Cerebellar nuclear complex (tissue), 1 donor: ENCODE results near the gene RAPSN.

ENCODE experiments used
- DNase-seq, 2 experiments: peaks; one replicate each; lab custom pipeline; 2025; lab: John Stamatoyannopoulos, UW

Gene RAPSN

DNA sequence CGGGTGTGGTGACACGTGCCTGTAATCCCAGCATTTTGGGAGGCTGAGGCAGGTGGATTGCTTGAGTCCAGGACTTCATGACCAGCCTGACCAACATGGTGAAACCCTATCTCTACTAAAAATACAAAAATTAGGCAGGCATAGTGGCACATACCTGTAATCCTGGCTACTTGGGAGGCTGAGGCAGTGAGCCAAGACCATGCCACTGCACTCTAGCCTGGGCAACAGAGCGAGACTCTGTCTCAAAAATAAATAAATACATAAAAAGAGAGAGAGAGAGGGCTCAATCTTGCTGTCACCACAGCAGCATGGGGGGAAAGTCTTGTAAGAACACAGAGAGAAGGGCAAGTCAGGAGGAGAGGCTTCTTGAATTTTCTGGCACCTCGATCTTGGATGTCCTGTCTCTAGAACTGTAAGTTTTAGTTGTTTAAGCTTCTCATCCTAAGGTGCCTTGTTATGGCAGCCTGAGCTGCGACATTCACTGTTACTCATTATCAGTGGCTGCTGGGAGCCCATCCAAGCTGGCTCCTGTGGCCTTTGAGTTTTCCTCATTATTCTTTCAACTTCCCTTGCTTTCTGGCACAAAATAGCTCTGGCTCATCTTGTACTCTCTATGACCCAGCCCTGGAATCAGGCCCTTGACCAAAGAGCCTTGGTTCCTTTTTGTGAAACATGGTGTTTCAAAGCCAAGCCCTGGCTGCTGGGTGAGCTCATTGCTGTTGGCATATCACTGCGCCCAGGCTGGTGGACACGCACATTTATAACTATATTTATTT is 14.7 kb downstream of the RAPSN start:
- no peak for DNase-seq

DNA sequence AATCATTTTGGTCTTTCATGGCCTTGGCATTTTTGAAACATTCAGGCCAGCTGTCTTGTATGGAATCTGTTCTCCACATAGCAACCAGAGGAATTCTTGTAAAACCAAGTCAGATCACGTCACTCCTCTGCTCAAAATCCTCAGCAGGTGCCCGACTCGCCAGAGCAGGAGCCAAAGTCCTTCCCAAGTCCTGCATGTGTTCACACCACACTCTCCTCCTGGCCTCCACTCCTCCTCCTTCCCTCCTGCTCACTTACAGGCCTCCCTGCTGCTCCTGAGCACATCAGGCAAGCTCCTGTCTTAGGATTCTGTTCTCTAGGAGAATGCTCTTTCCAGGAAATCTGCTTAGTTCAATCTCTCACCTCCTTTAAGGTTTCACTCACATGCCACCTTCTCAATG is 15.8 kb downstream of the RAPSN start:
- DNase-seq, result no peak

- DNase-seq, result no peak
Observed at GRCh38 chr11:47431356-47432083, 17.4 kb downstream of the RAPSN start.

DNA sequence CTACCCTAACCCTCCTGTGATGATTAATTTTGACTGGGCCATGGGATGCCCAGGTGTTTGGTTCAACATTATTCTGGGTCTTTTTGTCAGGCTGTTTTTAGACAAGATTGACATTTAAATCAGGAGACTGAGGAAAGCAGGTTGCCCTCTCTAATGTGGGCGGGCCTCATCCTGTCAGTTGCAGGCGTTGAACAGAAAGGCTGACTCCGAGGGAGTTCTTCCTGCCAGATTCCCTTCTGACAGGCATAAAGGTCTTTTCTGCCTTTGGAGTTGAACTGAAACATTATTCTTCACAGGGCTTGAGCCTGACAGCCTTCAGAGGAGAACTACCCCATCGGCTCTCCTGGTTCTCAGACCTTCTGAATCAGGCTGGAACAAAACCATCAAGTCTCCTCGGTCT is 18.4 kb downstream of the RAPSN start:
- DNase-seq, result no peak

- DNase-seq, result peak; percentile 75 to 93
Observed at GRCh38 chr11:47426062-47426956, 22.6 kb downstream of the RAPSN start, which contains the start of gene PSMC3. TSS of gene PSMC3 (minus strand) at chr11:47426439. CDS start at chr11:47426279, 160 bp downstream.

DNA sequence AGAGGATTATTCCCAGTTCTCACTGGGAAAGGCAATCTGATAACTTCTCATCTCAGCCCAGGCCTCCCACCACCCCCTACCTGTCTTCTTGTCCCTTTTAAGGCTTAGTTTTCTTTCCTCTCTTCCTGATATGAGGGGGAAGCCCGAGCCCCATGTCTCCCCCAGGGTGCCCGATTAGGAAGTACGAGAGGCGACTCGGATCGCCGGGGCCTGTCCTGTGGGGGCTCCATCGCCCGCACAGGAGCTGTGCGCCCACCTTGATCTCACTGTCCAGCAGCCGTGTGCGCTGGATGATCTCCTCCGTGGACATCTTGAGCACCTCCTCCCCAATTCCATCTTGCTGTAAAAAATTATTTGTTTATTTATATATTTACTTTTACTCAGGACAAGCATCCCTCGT is 23.3 kb downstream of the RAPSN start:
- DNase-seq, result no peak

DNA sequence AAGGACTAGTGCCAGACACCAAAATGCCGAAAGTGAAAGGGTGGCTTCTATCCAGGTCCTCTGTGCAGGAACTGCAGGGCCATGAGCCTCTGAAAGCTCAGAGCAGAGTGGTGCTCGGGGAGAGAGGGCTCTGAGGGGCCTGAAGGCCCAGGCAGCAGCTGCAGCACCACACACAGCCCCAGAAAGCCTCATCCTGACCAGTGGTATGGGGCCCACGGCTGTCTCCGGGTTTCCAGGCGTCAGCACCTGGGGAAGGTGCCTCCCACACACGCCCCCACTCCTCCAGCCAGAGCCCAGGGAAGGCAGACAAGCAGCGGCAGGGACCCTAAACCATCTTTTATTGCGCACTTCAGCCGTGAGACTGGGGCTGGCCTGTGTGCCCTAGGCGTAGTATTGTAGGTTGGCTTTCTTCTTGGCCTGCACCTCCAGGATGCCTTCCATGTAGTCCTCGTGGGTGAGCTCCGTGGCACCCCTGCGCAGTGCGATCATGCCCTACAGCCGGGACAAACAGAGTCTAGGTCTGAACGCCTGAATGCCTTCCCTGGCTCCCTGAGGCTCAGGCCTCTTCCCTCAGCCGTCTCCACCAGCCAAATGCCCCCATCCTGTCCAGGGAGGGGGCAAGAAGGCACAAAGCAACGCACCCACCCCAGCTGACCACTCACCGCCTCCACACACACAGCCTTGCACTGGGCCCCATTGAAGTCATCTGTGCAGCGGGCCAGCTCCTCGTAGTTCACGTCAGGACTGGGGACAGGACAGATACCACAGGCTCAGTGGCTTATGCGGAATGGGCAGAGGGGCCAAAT is 30.3 kb downstream of the RAPSN start:
- no peak for DNase-seq

DNA sequence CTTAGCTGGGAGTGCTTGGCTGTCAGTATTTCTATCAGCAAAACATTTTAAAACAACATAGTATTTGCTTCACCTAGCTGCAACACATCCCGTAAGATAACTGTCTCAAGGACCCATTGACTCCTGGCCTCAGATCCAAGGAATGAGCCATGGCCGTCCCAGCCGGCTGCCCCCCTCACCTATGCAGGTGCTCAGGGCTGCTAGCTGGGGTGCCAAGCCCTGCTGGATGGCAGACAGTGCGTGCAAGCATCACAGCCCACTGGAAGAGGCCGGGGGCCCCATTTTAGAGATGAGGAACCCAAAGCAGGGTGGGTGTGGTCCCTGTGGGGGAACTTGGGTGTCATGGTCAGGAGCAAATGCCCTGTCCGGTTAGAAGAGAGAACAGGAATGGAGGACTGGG is 31.2 kb downstream of the RAPSN start:
- no peak for DNase-seq

DNA sequence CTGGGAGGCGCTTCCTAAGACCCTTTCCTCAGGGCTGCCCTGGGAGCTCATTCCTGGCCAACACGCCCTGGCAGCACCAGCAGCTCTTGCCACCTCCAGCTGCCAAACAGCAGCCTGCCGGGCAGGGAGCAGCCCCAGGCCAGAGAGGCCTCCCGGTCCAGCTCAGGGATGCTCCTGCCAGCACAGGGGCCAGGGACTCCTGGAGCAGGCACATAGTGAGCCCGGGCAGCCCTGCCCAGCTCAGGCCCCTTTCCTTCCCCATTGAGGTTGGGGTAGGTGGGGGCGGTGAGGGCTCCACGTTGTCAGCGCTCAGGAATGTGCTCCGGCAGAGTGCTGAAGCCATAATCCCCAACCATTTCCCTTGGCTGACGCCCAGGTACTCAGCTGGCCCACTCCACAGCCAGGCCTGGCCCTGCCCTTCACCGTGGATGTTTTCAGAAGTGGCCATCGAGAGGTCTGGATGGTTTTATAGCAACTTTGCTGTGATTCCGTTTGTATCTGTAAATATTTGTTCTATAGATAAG is 32.9 kb downstream of the RAPSN start:
- no peak for DNase-seq

DNA sequence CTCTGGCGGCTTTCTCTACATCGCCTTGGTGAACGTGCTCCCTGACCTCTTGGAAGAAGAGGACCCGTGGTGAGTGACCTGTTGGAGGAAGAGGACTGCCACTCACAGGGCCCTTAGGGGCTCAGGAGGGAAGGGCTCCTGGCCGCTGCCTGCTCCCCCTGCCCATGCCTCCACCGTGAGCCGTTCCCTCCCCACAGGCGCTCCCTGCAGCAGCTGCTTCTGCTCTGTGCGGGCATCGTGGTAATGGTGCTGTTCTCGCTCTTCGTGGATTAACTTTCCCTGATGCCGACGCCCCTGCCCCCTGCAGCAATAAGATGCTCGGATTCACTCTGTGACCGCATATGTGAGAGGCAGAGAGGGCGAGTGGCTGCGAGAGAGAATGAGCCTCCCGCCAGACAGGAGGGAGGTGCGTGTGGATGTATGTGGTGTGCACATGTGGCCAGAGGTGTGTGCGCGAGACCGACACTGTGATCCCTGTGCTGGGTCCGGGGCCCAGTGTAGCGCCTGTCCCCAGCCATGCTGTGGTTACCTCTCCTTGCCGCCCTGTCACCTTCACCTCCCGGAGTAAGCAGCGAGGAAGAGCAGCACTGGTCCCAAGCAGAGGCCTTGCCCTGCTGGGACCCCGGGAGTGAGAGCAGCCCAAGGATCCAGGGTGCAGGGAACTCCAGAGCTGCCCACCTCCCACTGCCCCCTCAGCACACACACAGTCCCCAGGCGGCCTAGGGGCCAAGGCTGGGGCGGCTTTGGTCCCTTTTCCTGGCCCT is 33.7 kb downstream of the RAPSN start:
- DNase-seq, result no peak

DNA sequence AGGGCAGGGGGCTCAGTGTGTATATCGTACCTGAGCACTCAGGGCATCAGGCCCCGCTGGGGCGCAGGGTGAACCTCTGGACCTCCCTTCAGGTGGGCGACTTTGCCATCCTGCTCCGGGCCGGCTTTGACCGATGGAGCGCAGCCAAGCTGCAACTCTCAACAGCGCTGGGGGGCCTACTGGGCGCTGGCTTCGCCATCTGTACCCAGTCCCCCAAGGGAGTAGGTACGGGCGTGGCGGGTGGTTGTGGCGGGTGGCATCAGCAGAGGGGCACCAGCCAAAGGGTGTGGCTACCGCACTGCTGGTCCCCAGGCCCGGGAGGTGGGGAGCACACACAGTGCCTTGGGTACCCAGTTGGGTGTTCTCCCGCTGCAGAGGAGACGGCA is 34.3 kb downstream of the RAPSN start:
- DNase-seq, result no peak

GRCh38 chr11:47413908-47414684 is 34.8 kb downstream of the RAPSN start:
- DNase-seq, result no peak

DNA sequence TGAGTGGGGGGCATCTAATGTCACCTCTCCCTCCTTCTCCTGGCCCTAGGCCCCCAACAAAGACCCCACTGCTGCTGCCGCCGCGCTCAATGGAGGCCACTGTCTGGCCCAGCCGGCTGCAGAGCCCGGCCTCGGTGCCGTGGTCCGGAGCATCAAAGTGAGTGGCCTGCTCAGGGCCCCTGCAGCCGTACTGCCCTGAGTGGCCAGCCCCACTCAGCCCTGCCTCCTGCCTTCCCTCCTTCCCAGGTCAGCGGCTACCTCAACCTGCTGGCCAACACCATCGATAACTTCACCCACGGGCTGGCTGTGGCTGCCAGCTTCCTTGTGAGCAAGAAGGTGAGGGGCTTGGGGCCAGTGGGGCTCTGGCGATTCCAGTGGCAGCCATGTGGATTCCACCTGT is 35.6 kb downstream of the RAPSN start:
- no peak for DNase-seq

DNA sequence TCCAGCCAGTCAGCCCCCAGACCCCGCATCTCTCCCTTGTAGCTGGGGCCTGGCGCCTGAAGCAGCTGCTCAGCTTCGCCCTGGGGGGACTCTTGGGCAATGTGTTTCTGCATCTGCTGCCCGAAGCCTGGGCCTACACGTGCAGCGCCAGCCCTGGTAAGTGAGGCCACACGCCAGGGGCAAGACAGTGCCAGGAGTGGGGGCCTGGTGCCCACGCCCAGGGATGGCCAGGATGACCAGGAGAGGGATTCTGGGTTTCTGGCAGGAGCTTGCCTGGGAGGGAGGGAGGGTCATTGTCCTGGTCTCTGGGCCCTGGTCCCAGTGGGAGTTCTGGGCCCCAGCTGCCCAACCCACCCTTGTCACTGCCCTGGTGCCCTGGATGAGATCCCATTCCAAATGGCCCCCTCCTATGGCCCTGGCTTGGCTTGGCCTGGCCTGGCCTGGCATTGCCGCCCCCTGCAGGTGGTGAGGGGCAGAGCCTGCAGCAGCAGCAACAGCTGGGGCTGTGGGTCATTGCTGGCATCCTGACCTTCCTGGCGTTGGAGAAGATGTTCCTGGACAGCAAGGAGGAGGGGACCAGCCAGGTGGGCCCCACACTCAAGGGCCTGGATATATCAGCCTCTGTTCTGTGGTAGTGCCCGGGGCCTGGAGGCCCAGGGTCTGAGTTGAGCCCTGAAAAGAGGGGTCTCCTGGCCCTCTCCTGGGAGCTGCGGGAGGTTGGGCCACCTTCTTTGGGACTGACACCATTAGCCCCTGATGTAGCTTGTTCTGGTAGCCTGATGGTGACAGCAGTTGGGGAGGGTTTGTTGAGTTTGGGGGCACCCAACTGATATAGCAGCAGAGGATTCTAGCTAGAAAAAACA is 36.8 kb downstream of the RAPSN start:
- DNase-seq, result no peak

DNA sequence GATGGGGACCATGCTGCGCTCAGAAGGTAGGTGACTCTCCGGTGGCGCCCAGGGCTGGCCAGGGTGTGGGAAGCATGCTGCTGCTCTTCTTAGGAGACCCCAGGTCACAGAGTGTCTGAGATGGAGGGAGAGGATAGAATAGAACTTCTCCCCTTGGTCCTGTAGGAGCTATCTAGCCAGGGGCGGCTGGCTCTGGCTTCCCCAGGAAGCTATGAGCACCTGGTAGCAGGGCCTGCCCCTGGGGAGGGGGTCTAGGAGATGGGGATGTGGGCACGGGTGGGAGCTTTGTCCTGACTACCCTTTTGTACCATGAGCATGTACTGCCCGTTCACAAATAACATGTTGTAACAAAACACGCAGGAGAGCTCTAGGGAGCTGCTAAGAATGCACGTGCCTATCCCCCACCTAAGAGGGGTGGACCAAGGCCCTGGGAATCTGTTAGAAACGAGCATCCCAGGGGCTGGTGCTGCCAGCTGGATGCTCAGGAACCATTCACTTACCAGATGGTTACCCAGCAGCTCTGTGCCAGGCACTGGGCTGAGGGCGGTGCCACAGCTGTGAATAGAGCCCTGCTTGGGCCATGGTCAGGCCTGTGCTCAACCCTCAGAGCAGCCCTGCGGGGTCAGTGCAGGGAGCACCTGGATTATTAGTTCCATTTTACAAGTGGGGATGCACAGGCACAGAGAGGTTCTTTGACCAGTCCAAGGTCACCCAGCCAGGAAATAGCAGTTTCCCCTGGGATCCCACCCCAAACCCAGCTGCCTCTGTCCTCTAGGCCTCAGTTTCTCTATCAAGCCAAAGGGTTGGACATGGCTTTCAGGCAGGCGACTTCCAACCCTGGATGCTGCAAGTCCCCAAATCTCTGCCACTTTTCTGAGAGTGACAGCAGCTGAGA is 38.3 kb downstream of the RAPSN start:
- no peak for DNase-seq

DNA sequence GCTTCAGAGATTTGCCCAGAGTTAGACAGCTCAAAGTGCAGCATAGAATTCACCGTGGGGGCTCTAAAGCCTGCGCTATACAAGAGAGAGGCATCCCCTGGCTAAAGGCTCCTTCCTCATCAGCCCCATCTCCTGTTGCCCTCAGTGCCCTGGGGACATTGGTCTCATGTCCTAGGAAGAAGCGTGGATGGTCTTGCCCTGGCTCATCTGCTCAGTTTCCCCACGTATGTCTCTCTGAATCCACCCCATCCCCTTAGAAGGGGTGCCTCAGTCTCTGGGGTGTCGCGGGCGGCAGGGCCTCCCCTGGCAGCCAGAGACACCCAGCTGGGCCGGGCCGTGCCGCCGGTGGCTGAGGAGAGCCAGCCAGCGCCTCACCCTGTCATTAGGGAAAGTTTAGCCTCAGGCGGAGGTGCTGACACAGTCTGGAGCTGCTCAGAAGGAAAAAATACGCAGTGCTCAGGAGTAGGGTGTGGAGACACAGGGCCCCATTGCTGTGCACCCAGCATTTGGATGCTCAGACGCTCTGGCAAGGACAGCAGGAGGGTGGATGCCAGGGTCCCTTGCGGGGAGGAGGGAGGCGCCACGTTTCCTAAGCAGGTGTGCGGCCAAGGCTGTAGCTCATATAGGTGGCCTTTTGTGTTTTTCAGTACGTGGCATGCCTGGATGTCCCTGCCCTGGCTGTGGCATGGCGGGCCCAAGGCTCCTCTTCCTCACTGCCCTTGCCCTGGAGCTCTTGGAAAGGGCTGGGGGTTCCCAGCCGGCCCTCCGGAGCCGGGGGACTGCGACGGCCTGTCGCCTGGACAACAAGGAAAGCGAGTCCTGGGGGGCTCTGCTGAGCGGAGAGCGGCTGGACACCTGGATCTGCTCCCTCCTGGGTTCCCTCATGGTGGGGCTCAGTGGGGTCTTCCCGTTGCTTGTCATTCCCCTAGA is 39.2 kb downstream of the RAPSN start:
- DNase-seq, result no peak
